ENCODE measurements around the gene NUP43.
"Not testable (repeated sequence)": the region's sequence is repeated elsewhere in the genome, so short reads cannot be mapped to it uniquely, and the experiment has no call there.

NUP43 gene

DNA sequence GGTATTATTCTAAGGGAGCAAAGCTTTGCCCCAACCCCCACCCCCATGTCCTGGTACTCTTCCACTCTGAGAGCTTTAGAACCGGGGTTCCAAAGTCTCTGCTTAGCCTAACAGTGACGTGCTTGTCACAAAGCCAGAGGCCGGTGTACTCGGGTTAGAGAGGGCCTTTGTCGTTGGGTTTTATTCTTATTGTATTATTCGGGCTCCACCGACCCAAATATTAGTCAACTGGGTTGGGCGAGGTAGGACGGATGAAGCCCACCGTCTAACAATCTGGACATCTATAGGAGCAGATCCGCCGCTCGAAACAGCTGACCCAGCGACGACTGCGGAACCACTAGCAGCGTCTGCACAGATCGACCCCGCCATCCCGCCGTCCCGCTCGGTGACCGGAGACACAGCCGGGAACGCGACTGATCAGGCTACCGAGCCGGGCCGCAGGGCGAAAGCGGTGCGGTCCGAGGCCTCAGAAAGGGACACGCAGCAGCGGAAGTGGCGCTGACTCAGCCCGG lies 2.8 kb upstream of the NUP43 start:
- DNase-seq: not testable (repeated sequence)

DNA sequence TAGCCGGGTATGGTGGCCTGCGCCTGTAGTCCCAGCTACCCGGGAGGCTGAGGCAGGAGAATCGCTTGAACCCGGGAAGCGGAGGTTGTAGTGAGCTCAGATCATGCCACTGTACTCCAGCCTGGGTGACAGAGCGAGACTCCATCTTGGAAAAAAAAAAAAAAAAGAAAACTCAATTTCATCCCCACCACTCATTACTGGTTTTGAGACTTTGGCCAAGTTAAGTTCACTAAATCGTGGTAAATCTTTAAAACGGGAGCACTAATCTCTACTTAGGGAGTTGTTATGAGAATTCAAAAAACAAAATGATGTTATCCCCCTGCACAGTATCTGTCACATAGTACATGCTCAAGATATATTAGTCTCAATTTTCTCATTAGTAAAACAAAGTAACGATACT lies 1.1 kb downstream of the NUP43 start:
- not testable (repeated sequence) for DNase-seq

DNA sequence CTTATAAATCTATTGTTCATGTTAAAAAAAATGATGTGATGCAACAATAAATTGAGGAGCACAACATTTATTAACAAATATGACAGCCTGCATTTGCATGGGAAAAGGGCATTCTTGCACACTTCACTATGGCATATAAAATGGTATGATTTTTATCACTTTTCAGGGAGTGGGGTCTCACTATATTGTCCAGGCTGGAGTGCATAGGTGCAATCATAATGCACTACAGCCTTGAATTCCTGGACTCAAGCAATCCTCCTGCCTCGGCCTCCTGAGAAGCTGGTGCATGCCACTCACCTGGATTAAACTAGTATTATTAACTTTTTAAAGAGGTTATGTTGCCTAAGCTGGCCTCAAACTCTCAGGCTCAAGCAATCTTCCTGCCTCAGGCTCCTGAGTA lies 11.4 kb downstream of the NUP43 start:
- no peak for DNase-seq

DNA sequence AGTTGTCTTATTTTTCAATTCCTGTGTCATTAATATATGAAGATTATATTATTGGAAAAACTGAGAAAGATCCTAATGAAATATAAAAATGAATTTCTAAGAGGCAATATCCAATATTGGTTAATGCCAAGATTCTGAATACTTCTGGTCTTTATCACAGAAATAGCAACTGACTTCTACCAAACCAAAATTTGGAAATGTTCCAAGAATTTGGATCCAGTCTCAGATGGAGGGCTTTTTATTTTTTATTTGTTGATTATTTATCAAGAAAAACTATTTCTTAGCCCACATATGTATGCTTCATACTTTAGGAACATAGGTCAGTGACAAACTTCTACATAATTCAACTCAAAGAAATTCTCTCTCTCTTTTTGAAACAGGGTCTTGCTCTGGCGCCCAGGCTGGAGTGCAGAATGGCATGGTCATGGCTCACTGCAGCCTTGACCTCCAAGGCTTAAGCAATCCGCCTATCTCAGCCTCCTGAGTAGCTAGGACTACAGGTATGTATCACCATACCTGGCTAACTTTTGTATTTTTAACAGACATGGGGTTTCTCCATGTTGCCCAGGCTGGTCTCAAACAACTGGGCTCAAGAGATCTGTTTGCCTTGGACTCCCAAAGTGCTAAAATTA lies 13.1 kb downstream of the NUP43 start:
- no peak for DNase-seq

DNA sequence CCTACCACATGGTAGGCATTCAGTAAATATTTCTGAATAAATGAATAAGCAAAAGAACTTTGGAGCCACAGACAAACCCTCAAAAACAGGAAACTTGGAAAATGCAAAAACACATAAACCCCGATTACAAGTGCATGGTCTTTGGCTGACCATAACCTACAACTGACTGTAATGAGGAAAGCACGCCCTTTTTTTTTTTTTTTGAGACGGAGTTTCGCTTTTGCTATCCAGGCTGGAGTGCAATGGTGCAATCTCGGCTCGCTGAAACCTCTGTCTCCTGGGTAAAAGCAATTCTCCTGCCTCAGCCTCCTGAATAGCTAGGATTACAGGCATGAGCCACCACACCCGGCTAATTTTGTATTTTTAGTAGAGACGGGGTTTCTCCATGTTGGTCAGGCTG lies 16.5 kb downstream of the NUP43 start:
- no peak for DNase-seq

DNA sequence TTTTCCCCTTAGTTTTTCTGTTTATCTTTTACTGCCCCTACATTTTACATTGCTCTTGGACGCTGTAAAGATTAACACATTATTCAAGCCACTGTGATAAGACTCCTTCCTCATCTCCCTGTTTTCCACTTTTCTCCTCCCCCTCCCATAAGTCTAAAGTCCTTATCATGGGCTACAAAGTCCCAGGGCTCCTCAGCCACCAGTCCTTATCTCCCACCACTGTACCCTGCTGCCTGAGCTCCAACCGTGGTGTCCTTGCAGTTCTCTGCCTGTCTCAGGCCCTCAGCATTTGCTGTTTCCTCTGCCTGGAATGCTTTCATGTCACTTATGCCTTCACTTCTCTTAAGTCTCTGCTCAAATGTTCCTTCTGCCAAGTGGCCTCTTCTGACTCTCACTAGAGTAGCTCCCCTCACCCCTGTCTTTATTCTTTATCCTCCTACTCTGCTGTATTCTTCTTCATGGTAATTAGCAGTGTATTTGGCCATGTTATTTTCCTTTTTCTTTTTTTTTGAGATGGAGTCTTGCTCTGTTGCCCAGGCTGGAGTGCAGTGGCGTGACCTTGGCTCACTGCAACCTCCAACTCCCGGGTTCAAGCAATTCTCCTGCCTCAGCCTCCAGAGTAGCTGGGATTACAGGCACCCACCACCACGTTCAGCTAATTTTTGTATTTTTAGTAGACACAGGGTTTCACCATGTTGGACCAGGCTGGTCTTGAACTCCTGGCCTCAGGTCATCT lies 17.7 kb downstream of the NUP43 start:
- no peak for DNase-seq

DNA sequence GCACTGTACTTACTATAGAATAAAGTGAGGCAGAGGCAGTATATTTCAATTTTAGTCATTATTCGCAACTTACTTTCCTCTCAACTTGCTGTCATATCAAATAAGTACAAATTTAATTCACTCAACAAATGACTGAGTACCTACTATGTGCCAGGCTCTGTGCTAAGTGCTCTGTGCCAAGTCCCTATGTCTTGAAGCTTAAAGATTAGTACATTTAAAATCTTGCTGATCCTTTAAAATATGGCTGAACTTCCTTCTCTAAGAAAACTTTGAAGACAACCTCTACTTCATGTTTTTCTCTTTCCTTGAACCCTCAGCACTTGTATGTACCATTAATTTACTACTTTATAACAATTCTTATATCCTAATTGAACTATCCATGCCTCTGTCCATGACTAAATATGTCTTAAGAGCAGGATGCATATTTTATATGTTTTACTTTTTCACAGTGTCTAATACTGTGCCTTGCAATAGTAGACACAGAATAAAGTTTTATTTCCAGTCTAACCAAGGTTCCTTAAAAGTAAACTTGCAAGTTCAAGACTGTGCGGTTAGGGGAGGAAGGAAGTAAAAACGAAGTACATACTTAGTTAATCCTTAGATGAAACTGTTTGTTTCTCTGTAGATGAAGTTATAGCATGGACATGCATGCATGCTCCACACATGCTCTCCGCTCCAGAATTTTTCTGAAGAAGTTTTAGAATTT lies 18.4 kb downstream of the NUP43 start:
- no peak for DNase-seq

DNA sequence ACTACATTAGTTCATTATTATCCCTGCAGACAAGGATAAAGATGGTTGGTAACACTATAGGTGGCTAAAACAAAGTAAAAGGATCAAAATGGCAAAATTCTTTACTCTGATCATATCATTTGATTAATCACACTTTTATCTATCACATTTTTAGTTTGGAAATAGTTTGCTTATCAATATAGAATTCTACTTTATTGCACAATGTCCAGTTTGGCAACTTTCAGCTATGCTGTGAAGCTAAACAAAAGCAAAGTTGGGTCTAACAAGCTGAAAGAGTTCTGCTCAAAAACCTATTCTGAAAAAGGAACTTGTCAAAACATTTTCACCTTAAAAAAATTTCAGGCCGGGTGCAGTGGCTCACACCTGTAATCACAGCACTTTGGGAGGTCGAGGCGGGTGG lies 20.5 kb downstream of the NUP43 start:
- DNase-seq: no peak

DNA sequence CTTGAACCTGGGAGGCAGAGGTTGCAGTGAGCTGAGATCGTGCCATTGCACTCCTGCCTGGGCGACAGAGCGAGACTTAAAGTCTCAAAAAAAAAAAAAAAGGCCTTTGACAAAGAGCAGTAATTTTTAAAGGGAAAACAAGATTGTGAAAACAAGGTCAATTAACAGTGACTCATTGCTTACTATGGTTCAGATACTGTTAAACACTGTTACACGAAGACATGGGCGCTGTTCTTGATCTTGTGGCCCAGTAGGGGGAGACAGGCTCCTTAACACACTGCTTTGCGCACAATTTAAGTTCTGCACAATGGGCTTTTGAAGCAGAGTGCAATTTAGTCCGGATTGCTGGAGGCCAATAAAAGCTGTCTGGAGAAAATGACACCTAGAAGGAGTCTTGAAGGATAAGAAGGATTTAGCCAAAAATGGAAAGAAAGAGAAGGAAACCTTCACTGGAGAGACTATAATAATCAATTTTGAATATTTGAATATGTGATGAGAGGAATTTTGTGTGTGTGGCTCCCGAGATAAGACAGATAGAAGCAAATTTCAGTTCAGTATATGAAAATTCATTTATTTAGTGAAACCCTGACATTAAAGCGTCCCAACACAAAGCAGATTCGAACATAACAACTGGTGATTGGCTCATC lies 22.4 kb downstream of the NUP43 start:
- peak in 22 of 51 donors; percentile 1 to 64 (median 28) for DNase-seq

DNA sequence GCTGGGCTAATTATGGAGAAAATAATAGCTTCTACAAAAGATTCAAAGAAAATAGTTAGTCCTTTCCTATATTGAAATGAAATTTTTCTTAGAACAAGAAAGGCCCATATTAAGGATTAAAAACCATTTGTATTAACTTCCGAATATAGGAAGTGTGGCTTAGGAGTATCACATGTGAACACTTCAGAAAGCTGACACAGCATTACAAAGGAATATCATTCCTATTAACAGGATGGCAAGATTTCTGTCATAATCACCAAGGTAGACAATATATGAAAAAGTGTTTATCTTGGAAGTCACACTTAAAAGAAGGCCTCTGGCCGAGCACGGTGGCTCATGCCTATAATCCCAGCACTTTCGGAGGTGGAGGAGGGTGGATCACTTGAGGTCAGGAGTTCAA lies 23.1 kb downstream of the NUP43 start:
- no peak for DNase-seq

DNA sequence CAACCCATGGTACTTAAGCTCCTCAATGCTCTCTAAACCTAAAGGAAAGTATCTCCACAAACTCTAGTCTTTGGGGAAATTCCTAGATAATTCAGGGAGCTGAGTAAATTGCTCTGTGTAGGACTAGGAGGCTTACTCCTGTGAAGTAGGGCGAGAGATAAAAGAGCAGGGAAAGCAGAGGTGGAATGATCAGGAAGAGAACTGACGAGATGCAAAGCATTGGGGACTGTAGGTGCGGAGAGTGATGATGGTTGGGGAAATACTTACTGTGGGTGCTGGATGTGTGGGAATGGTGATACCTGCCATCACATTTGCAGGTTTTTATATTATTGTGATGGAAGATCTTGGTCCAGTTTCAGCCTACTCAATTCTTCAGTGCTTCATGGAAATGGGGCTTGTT lies 26.8 kb downstream of the NUP43 start:
- no peak for DNase-seq

DNA sequence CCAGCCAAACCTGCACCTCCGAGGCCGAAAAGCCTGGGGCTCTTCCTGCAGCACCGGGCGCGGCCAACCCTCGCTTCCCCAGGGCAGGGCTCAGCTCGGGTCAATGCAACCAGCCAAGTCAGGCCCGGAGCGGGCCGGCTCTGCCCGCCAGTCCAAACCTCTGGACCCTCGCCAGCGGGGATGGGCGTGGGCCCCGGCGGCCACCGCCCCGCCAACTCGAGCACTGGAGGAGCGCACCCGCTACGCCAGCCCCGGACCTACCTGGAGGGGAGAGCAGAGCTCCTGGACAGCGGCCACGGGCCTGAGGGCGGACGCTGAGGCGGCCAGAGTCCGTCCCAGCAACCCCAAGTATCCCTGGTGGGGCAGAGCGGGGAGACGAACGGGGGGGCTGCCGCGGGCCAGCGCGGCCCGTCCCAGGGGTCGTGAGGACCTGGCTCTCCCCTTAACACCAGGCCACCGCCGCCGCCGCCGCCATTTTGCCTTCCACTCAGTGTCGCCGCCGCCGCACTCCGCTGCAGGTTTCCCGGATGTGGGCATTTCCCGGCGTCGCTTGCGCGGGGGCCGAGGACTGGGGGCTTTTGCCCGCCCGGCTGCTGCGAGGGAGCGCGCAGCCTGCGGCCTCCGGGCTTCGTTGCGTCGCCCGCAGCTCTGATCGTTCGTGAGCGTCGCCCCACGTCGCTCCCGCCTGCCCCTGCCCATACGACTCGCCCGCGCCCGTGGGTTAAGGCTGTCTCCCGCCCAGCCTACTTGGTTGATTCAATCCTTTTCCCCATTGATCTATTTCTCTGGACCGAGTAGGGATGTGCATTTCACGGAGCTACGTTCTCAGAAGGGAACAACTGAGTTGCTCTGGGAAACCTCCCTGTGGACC lies 28.5 kb downstream of the NUP43 start, which contains the start of gene LATS1:
Gene LATS1 (minus strand): TSS at position 514 of the 871 bp plus-strand sequence. CDS start 15,975 bp downstream, outside the sequence.
- peak; percentile 43 to 96 (median 84) for DNase-seq

DNA sequence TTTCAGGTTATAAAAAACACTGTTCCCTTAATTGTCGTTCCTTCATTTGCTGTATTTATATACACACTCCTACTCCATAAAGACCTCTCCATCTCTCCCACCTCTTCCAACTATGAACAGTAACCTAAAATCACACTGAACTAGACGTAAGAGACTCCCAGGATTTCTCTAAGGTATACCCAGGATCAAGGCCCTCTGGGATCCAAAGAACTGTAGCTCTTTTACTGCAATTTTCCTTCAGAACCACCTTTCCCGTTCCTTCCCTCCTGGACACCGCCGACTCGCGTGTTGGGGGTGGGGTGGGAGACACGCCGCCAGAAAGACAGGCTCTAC lies 29.1 kb downstream of the NUP43 start:
- no peak for DNase-seq

DNA sequence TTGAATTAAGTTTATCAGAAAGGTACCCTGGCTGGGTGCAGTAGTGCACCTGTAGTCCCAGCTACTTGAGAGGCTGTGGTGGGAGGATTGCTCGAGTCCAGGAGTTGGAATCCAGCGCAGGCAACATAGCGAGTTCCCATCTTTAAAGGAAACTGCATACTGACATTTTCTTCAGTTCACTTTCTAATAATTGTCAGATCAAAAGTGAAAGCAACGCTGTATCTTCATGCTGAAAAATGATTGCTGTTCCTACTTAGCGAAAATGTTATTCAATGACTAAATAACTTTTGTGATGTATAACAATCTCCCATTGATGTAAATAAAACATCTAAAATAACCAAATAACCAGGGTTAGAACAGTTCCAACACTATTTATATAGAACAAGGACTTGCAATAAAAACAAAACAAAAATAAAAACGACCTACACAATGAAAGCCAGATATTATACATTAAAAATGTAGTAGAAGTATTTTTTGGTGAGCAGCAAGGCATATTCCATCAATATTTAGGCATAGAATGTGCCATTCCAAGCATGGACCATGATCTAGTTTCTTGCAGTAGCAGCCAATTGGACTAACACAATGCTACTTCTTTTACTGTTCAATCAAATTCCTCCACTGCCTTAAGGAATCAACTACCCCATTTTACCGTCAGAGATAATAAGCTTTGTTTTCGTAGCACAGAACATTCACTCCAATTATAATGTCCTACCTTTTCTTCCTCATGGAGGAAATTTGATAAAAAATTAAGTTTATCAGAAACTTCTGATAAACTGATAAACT lies 30.0 kb downstream of the NUP43 start:
- DNase-seq: no peak

DNA sequence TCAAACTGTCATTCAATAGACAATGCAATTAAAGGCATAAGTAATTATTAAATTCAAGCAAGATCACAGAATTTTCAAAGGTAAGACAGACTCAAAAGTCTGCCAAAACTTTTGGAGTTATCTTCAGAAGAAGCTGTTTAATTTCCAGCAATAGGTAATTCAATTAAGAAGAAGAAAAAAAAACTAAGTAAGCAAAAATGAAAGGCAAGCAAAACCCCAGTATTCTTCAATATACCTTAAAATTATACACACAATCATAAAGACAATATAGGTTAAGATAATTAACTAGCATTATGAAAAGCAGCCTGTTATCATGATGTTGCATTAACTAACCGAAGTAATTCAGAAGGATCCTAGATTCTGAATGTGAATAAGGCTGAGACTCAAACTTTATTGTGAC lies 31.9 kb downstream of the NUP43 start:
- no peak for DNase-seq

DNA sequence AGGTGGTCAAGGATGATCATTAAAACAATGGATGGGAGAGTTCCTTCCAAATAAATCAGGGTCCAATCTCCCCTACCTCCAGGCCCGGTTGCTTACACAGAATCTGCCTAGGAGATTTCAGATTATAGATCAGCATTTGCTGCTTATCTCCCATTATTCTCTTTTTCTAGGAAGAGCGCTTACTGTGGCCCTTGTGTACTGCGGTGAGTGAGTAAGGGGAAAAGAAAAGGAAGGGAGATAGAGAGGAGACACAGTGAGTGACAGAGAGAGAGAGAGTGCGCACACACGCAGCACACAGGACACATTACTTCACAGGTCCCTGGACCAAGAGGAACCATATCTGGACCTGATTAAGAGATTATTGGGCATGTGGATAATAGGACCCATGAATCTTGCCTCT lies 34.6 kb downstream of the NUP43 start:
- no peak for DNase-seq

DNA sequence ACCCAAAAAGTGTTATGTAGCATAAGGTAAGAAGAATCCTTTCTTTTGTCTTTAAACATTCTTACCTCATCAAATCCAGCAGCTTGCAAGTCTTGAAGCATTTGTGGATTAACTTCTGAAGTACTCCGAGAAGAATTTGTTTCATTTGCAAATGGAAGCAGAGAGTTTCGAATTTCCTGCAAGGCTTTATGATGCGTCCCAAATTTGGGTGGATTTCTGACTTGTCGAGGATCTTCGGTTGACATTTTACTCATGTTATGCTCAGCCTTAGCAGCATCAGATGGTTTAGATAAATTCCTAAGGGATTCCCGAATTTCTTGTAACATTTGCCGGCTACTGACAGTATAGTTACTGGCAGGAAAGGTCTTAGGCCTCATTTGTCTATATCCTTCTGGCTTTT lies 44.6 kb downstream of the NUP43 start:
- DNase-seq: no peak

DNA sequence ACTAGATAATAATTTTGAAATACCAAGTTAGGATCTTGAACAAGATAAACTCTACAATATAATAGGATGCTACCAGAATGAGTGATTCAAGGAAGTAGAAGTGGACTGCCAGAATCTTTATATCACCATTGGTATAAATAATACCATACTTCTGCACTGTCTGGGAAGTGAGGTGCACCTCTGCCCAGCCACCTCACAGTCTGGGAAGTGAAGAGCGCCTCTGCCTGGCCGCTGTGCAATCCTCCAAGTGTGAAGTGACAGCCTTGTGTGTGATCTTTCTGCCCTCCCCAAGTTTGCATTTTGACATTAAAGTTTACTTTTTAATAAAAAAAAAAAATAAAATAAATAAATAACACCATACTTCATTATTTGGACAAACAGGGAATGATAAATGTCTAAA lies 47.2 kb downstream of the NUP43 start:
- DNase-seq: no peak

DNA sequence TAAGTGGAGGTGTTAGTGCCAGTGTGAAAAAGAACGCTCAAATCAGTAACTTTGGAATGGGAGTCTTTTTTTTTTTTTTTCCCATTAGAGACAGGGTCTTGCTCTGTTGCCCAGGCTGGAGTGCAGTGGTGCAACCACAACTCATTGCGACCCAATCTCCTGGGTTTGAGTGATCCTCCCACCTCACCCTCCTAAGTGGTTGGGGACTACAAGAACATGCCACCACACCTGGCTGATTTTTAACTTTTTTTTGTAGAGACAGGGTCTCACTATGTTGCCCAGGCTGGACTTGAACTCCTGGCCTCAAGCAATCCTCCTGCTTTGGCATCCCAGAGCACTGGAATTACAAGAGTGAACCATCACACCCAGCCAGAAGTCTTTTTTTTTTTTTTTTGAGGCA lies 48.2 kb downstream of the NUP43 start:
- no peak for DNase-seq

DNA sequence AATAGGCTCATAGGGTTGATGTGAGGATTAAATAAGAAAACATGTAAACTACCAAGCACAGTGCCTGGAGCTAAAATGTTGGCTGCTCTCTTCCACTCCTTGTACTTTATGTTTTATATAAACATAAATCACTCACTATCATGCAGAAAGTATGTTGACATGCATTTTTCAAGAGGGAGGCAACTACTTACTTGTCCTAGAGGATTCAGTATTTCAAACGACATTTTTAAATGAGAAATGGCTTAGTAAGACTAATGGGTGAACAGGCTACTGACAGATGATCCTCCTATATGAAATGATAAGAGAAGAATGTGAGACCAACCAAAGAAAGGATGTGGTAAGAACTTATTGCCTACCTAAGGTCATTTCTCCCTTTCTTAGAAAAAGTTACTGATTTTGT lies 49.4 kb downstream of the NUP43 start:
- no peak for DNase-seq
